ENCODE measurements around the gene EXOC3.

DNA sequence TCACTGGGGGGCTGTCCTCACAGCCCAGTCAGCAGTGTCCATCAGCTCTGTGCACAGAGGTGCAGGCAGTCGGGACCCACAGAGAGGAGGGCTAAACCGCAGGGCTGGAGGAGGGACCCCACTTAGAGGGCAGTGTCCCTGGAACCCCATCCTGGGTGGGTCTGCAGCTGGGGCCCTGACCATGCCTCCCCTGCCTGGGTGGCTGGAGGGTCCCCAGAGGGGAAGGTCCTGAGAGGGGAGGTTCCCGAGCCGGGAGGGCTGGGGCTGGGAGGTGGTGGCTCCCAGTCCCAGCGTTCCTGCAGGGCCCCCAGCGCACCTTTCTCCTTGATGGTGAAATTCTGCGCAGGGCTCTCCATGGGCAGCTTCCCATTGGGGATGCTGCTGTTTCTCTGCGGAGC is 32.7 kb downstream of the EXOC3 start:
- TF ChIP-seq, protein P1, sequence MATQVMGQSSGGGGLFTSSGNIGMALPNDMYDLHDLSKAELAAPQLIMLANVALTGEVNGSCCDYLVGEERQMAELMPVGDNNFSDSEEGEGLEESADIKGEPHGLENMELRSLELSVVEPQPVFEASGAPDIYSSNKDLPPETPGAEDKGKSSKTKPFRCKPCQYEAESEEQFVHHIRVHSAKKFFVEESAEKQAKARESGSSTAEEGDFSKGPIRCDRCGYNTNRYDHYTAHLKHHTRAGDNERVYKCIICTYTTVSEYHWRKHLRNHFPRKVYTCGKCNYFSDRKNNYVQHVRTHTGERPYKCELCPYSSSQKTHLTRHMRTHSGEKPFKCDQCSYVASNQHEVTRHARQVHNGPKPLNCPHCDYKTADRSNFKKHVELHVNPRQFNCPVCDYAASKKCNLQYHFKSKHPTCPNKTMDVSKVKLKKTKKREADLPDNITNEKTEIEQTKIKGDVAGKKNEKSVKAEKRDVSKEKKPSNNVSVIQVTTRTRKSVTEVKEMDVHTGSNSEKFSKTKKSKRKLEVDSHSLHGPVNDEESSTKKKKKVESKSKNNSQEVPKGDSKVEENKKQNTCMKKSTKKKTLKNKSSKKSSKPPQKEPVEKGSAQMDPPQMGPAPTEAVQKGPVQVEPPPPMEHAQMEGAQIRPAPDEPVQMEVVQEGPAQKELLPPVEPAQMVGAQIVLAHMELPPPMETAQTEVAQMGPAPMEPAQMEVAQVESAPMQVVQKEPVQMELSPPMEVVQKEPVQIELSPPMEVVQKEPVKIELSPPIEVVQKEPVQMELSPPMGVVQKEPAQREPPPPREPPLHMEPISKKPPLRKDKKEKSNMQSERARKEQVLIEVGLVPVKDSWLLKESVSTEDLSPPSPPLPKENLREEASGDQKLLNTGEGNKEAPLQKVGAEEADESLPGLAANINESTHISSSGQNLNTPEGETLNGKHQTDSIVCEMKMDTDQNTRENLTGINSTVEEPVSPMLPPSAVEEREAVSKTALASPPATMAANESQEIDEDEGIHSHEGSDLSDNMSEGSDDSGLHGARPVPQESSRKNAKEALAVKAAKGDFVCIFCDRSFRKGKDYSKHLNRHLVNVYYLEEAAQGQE (IDR thresholded peaks at IDR 0.05; ENCODE audit: insufficient read depth in 1 of 2, low read depth in 2 of 2, low read length in 2 of 2) = no peak
- no peak for TF ChIP-seq POLR2AphosphoS5 (IDR thresholded peaks at IDR 0.05; ENCODE audit: low read depth, low read length)

All from PFSK-1 (cell line).